ENCODE measurements around the gene BICDL2. TPM values are rescaled to one million over a fixed set of nuclear protein-coding genes. Genes with fewer than 3 reads are reported as not detected.
"Not testable (repeated sequence)": the region's sequence is repeated elsewhere in the genome, so short reads cannot be mapped to it uniquely, and the experiment has no call there.

Gene BICDL2
- polyA plus RNA-seq, 1 donor from 2014 or later: 0.37 TPM

- not testable (repeated sequence) for H3K9ac ChIP-seq (ENCODE audit: low read length); H3K4me3 ChIP-seq (ENCODE audit: low read length); H4K20me1 ChIP-seq (ENCODE audit: insufficient read depth); H3K9me2 ChIP-seq (ENCODE audit: insufficient read depth, low read length); H3K27ac ChIP-seq (ENCODE audit: low read length); H2AFZ ChIP-seq (ENCODE audit: low read depth, low read length); H3K36me3 ChIP-seq (ENCODE audit: insufficient read depth, low read length); H3K79me2 ChIP-seq (replicated peaks; ENCODE audit: insufficient read depth, low read length); H3K4me2 ChIP-seq (ENCODE audit: low read length); H3K9me3 ChIP-seq (ENCODE audit: low read length); H3F3A ChIP-seq (ENCODE audit: insufficient read depth, low read length, poor library complexity, severe bottlenecking)
- peaks cover 19% of the 10 kb centered on the region for H3K27me3 ChIP-seq (ENCODE audit: insufficient read depth, low read depth, low read length)
These were observed 16.0 kb upstream of the BICDL2 start for GRCh38 chr16:3052571-3053329.

- Histone ChIP-seq H3F3A (ENCODE audit: insufficient read depth, low read length, poor library complexity, severe bottlenecking) (no peaks in the 10 kb centered on the region), H4K20me1 (ENCODE audit: insufficient read depth) (no peaks in the 10 kb centered on the region), H3K36me3 (ENCODE audit: insufficient read depth, low read length) (no peaks in the 10 kb centered on the region), H3K27ac (ENCODE audit: low read length) (no peak overlapping the region), H3K4me3 (ENCODE audit: low read length) (no peak overlapping the region), H3K9me2 (ENCODE audit: insufficient read depth, low read length) (no peaks in the 10 kb centered on the region), H3K4me2 (ENCODE audit: low read length) (no peak overlapping the region), H2AFZ (ENCODE audit: low read depth, low read length) (no peak overlapping the region), H3K79me2 (replicated peaks; ENCODE audit: insufficient read depth, low read length) (no peaks in the 10 kb centered on the region), H3K9me3 (ENCODE audit: low read length) (no peaks in the 10 kb centered on the region), H3K9ac (ENCODE audit: low read length) (no peak overlapping the region), H3K27me3 (ENCODE audit: insufficient read depth, low read depth, low read length) (peaks cover 32% of the 10 kb centered on the region)
- TF ChIP-seq EZH2 (IDR thresholded peaks at IDR 0.05; ENCODE audit: borderline replicate concordance, insufficient read depth, low read length, poor library complexity, severe bottlenecking) (no peak), CTCF (IDR thresholded peaks at IDR 0.05; ENCODE audit: poor library complexity, severe bottlenecking) (no peak), TAF1 (IDR thresholded peaks at IDR 0.05; ENCODE audit: low read depth) (no peak), MXI1 (conservative IDR thresholded peaks at IDR 0.05; ENCODE audit: poor library complexity, severe bottlenecking) (no peak), REST (IDR thresholded peaks at IDR 0.05; ENCODE audit: borderline replicate concordance) (no peak), SMC3 (conservative IDR thresholded peaks at IDR 0.05; ENCODE audit: poor library complexity) (no peak), EP300 (conservative IDR thresholded peaks at IDR 0.05; ENCODE audit: poor library complexity, severe bottlenecking) (no peak), POLR2AphosphoS5 (IDR thresholded peaks at IDR 0.05) (no peak), RAD21 (conservative IDR thresholded peaks at IDR 0.05) (no peak)
These were observed 14.8 kb upstream of the BICDL2 start for GRCh38 chr16:3051494-3051893.
